GM12878 (cell line): ENCODE results near the gene GALNT12. TPM values are rescaled to one million over a fixed set of nuclear protein-coding genes. Genes with fewer than 3 reads are reported as not detected.

ENCODE experiments used
- ATAC-seq: fragments of 200-7000 bp; cut with Tn5 transposase; 3 replicates; pipeline ENCODE4 v1.9.1; 2020; ENCODE audit warnings: mild to moderate bottlenecking, moderate library complexity
- BruUV-seq: library from RNA; stranded (reverse); fragments of 400-500 nt; replicated peaks from 2 replicates; lab custom pipeline; 2021; lab: Mats Ljungman, UMichigan
- CTCF ChIA-PET: fragments of 300-600 bp; sonication (Branson Sonifier 250); formaldehyde crosslinking; extraction: SDS; loops from one replicate; lab custom pipeline; 2021; ENCODE audit warnings: inconsistent platforms; lab: Yijun Ruan, JAX
- POLR2A ChIA-PET: fragments of 350-600 bp; formaldehyde crosslinking; extraction: SDS; loops from one replicate; lab custom pipeline; 2021; ENCODE audit warnings: inconsistent platforms; lab: Charles Lee
- RAD21 ChIA-PET: fragments of 300-600 bp; sonication (Branson Sonifier 250); formaldehyde crosslinking; loops from one replicate; lab custom pipeline; 2023; ENCODE audit warnings: antibody characterized with exemption; ENCODE audit not compliant: unreplicated experiment; lab: Charles Lee
- SMC1A ChIA-PET: fragments of 300-600 bp; sonication (Branson Sonifier 250); formaldehyde crosslinking; loops from one replicate; lab custom pipeline; 2023; ENCODE audit not compliant: unreplicated experiment, uncharacterized antibody; lab: Charles Lee
- DNase-seq: peaks from one replicate; pipeline ENCODE4 v3.0.0-alpha.2; 2011; ENCODE audit warnings: low read depth, low spot score
- FAIRE-seq: peaks from 3 replicates; lab custom pipeline; 2011; peaks lifted over from hg19 to GRCh38; lab: Jason Lieb, UNC
- H2AFZ ChIP-seq: 2 replicates; pipeline ENCODE4 v1.6.0; 2011; ENCODE audit warnings: low read depth, low read length, control low read depth; ENCODE audit not compliant: control insufficient read depth
- H3K27ac ChIP-seq: 2 replicates; pipeline ENCODE4 v1.5.1; 2011; ENCODE audit warnings: control low read depth; ENCODE audit not compliant: control insufficient read depth, insufficient read depth
- H3K27me3 ChIP-seq, 2 experiments: replicated peaks in 1 of 2; 2 replicates each; pipeline versions ENCODE4 v1.6.0 to v1.6.1; 2011; ENCODE audit warnings: low read length in 1 of 2; ENCODE audit not compliant: control insufficient read depth in 2 of 2, insufficient read depth in 2 of 2
- H3K36me3 ChIP-seq, 2 experiments: 2 replicates each; pipeline ENCODE4 v1.5.1; 2011; ENCODE audit warnings: low read length in 1 of 2; ENCODE audit not compliant: control insufficient read depth in 2 of 2, insufficient read depth in 2 of 2
- H3K4me1 ChIP-seq: 2 replicates; pipeline ENCODE4 v1.6.1; 2011; ENCODE audit warnings: mild to moderate bottlenecking, low read length, moderate library complexity, mixed read lengths; ENCODE audit not compliant: control insufficient read depth, insufficient read depth
- H3K4me2 ChIP-seq: 2 replicates; pipeline ENCODE4 v1.6.0; 2011; ENCODE audit warnings: control low read depth; ENCODE audit not compliant: control insufficient read depth, insufficient read depth
- H3K4me3 ChIP-seq: fragments of 200-600 bp; sonication (generic); 2 replicates; pipeline ENCODE4 v1.5.1; 2016
- H3K79me2 ChIP-seq: 2 replicates; pipeline ENCODE4 v1.6.0; 2011; ENCODE audit warnings: low read length; ENCODE audit not compliant: control insufficient read depth, insufficient read depth
- H3K9ac ChIP-seq: 2 replicates; pipeline ENCODE4 v1.8.0; 2011; ENCODE audit warnings: low read length, control low read depth, mixed read lengths; ENCODE audit not compliant: control insufficient read depth, insufficient read depth
- H3K9me3 ChIP-seq: replicated peaks from 3 replicates; pipeline ENCODE4 v1.5.1; 2011; ENCODE audit warnings: mild to moderate bottlenecking, low read length; ENCODE audit not compliant: control insufficient read depth, insufficient read depth
- H4K20me1 ChIP-seq: 2 replicates; pipeline ENCODE4 v1.6.0; 2011; ENCODE audit not compliant: control insufficient read depth, insufficient read depth
- ATF7 ChIP-seq: fragments of 450-650 bp; IDR thresholded peaks from 2 replicates; pipeline ENCODE4 v1.6.1; 2016; ENCODE audit warnings: low read depth, mild to moderate bottlenecking
- BRCA1 ChIP-seq: IDR thresholded peaks from 2 replicates; pipeline ENCODE4 v1.6.1; 2011; ENCODE audit warnings: low read depth, low read length, improper control_type of control experiment
- CHD2 ChIP-seq: IDR thresholded peaks from 2 replicates; pipeline ENCODE4 v1.6.1; 2011; ENCODE audit warnings: low read depth, low read length, improper control_type of control experiment, borderline replicate concordance
- CREB1 ChIP-seq: IDR thresholded peaks from 2 replicates; pipeline ENCODE4 v1.6.1; 2012; ENCODE audit warnings: low read depth, mild to moderate bottlenecking, inconsistent platforms
- E2F4 ChIP-seq: IDR thresholded peaks from 2 replicates; pipeline ENCODE4 v1.6.1; 2012; ENCODE audit warnings: low read depth, low read length, improper control_type of control experiment
- IKZF2 ChIP-seq, 2 experiments: fragments of 450-650 bp; IDR thresholded peaks; 2 replicates each; pipeline ENCODE4 v1.6.1; 2017; ENCODE audit warnings: mild to moderate bottlenecking in 2 of 2, moderate library complexity in 2 of 2
- NR2F1 ChIP-seq: fragments of 450-650 bp; conservative IDR thresholded peaks from 2 replicates; pipeline ENCODE4 v1.6.1; 2017; ENCODE audit warnings: mild to moderate bottlenecking
- PAX5 ChIP-seq: IDR thresholded peaks from 2 replicates; pipeline ENCODE4 v1.6.1; 2011; ENCODE audit warnings: low read depth, low read length, borderline replicate concordance
- RAD51 ChIP-seq: fragments of 450-650 bp; IDR thresholded peaks from 2 replicates; pipeline ENCODE4 v1.6.1; 2016; ENCODE audit warnings: moderate library complexity, mild to moderate bottlenecking, inconsistent platforms
- RB1 ChIP-seq: fragments of 450-650 bp; formaldehyde crosslinking; IDR thresholded peaks from 2 replicates; pipeline ENCODE4 v1.6.1; 2017; ENCODE audit warnings: mild to moderate bottlenecking, borderline replicate concordance
- SMAD1 ChIP-seq: fragments of 450-650 bp; IDR thresholded peaks from 2 replicates; pipeline ENCODE4 v1.6.1; 2018; ENCODE audit warnings: mild to moderate bottlenecking, low read depth; ENCODE audit not compliant: partially characterized antibody
- SMC3 ChIP-seq: IDR thresholded peaks from 2 replicates; pipeline ENCODE4 v1.6.1; 2011; ENCODE audit warnings: low read length, improper control_type of control experiment, borderline replicate concordance
- TCF12 ChIP-seq: IDR thresholded peaks from 2 replicates; pipeline ENCODE4 v1.6.1; 2011; ENCODE audit warnings: low read depth, mild to moderate bottlenecking, low read length
- ZNF384 ChIP-seq: IDR thresholded peaks from 2 replicates; pipeline ENCODE4 v1.6.1; 2012; ENCODE audit warnings: low read depth, mild to moderate bottlenecking, low read length, improper control_type of control experiment, borderline replicate concordance
- WGBS: methylation state at CpG from one replicate; pipeline ENCODE4 v1.1.6; 2016; ENCODE audit warnings: low lambda C conversion rate; ENCODE audit not compliant: insufficient replicate concordance, insufficient coverage; ENCODE audit errors: missing lambda C conversion rate; 5-methylcytosine and 5-hydroxymethylcytosine counted together
- in situ Hi-C: fragments of 300-500 bp; cut with MboI; formaldehyde crosslinking; loops from 9 replicates; pipeline ENCODE4 v1.14.3; 2018; ENCODE audit warnings: mixed read lengths
- intact Hi-C: fragments of 100-400 bp; cut with micrococcal nuclease; formaldehyde crosslinking; loops from one replicate; pipeline ENCODE4 v1.14.2; 2022; ENCODE audit not compliant: unreplicated experiment
- polyA plus RNA-seq, 11 experiments: library from polyadenylated mRNA; depleted of rRNA in 4 of 11; unstranded in 6 of 11; stranded (reverse) in 5 of 11; fragments of >200 nt; fragmentation: Nextera tagmentation in 4 of 11; fragmentation: Illumina TruSeq in 1 of 11; extraction: Ambion mirVana in 4 of 11; extraction: Trizol in 1 of 11; gene quantifications; 1 replicate in 1 of 11; 2 replicates in 10 of 11; pipeline versions ENCODE4 v1.2.1 to v1.2.3, GENCODE V29; 2011 to 2016; ENCODE audit warnings: inconsistent platforms in 2 of 11, missing spikeins in 2 of 11, low read depth in 1 of 11
- total RNA-seq, 4 experiments: library from RNA; depleted of rRNA in 3 of 4; stranded (reverse); fragments of >200 nt in 3 of 4; fragmentation: Illumina TruSeq in 1 of 4; extraction: Trizol in 1 of 4; gene quantifications; 2 replicates each; pipeline versions ENCODE4 v1.2.1 to v1.2.3, GENCODE V29; 2013 to 2021
- TF ChIP-seq, protein P1 (sequence below): fragments of 450-650 bp; IDR thresholded peaks from 2 replicates; pipeline ENCODE4 v1.6.1; 2016; ENCODE audit warnings: mild to moderate bottlenecking
- TF ChIP-seq, protein P2 (sequence below), 3 experiments: IDR thresholded peaks in 2 of 3; conservative IDR thresholded peaks in 1 of 3; 2 replicates each; pipeline ENCODE4 v1.5.1; 2011; ENCODE audit warnings: low read depth in 3 of 3, low read length in 3 of 3, mild to moderate bottlenecking in 3 of 3, control low read depth in 2 of 3, moderate library complexity in 2 of 3, inconsistent platforms in 1 of 3, mixed read lengths in 1 of 3; ENCODE audit not compliant: control insufficient read depth in 2 of 3, insufficient read depth in 1 of 3; ENCODE audit errors: extremely low read depth in 1 of 3

Gene GALNT12
- total and polyA plus RNA-seq, 10 of the 15 experiments (the other 5 are each of a cell fraction or from before 2014, with no cell fraction given): 0.13 to 5.3 (median 3.2) TPM

- TF ChIP-seq, protein P1, sequence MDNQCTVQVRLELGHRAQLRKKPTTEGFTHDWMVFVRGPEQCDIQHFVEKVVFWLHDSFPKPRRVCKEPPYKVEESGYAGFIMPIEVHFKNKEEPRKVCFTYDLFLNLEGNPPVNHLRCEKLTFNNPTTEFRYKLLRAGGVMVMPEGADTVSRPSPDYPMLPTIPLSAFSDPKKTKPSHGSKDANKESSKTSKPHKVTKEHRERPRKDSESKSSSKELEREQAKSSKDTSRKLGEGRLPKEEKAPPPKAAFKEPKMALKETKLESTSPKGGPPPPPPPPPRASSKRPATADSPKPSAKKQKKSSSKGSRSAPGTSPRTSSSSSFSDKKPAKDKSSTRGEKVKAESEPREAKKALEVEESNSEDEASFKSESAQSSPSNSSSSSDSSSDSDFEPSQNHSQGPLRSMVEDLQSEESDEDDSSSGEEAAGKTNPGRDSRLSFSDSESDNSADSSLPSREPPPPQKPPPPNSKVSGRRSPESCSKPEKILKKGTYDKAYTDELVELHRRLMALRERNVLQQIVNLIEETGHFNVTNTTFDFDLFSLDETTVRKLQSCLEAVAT: no peak
- TF ChIP-seq ATF7: no peak
Observed at GRCh38 chr9:98773721-98774120, 33.7 kb upstream of the GALNT12 start (continued).

DNA sequence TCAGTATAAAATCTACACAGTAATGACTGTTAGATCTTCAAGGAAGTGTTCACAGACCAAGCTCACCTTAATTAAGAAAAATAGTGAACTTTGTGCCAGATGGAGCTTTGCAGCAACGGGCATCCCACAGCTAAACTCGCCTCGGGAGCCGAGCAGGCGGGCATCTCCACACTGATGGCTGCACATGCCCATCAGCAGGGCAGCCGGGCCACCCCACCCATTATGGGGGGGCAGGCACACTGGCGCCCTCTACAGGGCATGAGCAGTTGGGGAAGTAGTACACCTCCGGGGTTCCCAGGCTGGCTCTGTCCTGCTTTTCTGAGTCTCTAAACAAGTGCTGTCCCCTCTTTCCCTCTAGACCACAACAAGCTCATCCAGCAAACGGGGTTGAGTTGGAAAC is 32.7 kb upstream of the GALNT12 start:
- Histone ChIP-seq H3K4me1 (no peaks in the 10 kb centered on the region), H3K27ac (no peak overlapping the region), H3K9me3 (no peaks in the 10 kb centered on the region), H3K9ac (no peak overlapping the region), H3K4me3 (no peak overlapping the region), H3K27me3 (no peaks in the 10 kb centered on the region), H3K36me3 (no peaks in the 10 kb centered on the region), H2AFZ (no peak overlapping the region), H4K20me1 (no peaks in the 10 kb centered on the region), H3K4me2 (no peak overlapping the region), H3K79me2 (no peaks in the 10 kb centered on the region)
- CTCF ChIA-PET: interaction anchor here (0.7 to 5.4 kb wide), 26 partner anchors 9 to 852 kb away, joined by 3 to 97 read pairs (median 4); partner anchors contain the start of gene TRMO
- TF ChIP-seq, protein P2, sequence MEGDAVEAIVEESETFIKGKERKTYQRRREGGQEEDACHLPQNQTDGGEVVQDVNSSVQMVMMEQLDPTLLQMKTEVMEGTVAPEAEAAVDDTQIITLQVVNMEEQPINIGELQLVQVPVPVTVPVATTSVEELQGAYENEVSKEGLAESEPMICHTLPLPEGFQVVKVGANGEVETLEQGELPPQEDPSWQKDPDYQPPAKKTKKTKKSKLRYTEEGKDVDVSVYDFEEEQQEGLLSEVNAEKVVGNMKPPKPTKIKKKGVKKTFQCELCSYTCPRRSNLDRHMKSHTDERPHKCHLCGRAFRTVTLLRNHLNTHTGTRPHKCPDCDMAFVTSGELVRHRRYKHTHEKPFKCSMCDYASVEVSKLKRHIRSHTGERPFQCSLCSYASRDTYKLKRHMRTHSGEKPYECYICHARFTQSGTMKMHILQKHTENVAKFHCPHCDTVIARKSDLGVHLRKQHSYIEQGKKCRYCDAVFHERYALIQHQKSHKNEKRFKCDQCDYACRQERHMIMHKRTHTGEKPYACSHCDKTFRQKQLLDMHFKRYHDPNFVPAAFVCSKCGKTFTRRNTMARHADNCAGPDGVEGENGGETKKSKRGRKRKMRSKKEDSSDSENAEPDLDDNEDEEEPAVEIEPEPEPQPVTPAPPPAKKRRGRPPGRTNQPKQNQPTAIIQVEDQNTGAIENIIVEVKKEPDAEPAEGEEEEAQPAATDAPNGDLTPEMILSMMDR (IDR thresholded peaks at IDR 0.05 in 2 of 3, conservative IDR thresholded peaks at IDR 0.05 in 1 of 3; ENCODE audit: control insufficient read depth in 2 of 3, extremely low read depth in 1 of 3, insufficient read depth in 1 of 3, low read depth in 3 of 3, low read length in 3 of 3): peak; percentile 31 to 49 (median 42); a peak in 5 of 6 replicates
- TF ChIP-seq CHD2: no peak
- no peak for TF ChIP-seq SMAD1
- TF ChIP-seq PAX5: no peak
- TF ChIP-seq BRCA1: no peak
- no peak for TF ChIP-seq RAD51
- no peak for TF ChIP-seq E2F4
- no peak for TF ChIP-seq CREB1
- TF ChIP-seq SMC3: peak; percentile 11; the same call in 1 of the 2 replicates
- no peak for TF ChIP-seq TCF12
- TF ChIP-seq RB1: no peak
- TF ChIP-seq ZNF384: no peak
- no peak for TF ChIP-seq IKZF2 (IDR thresholded peaks at IDR 0.05)
- no peak for TF ChIP-seq NR2F1
- ATAC-seq (peak; percentile 48; the same call in 1 of the 3 replicates), DNase-seq (no peak), FAIRE-seq (no peak)
- intact Hi-C loops: no loop called here
- 56% methylated on average over 9 of the region's 9 CpGs for WGBS
- RAD21 ChIA-PET: interaction anchor here (1.4 to 4.4 kb wide), 4 partner anchors 9 to 459 kb away, joined by 3 to 24 read pairs (median 13); no protein-coding TSS in a partner anchor
- in situ Hi-C loops: loop anchor here (5.0 to 25.0 kb wide), 3 partner anchors 240 to 712 kb away; partner anchors contain the start of gene NANS
- SMC1A ChIA-PET: interaction anchor here (0.6 to 3.1 kb wide), 6 partner anchors 9 to 459 kb away, joined by 3 to 13 read pairs (median 6); no protein-coding TSS in a partner anchor
- POLR2A ChIA-PET: no interaction called here
- BruUV-seq: no TSS peak
